Hematopoietic multipotent progenitor cell treated with erythropoietin and hydrocortisone succinate and interleukin-3 and kit ligand, for 4 days (in vitro differentiated cells): Measurements from ENCODE around the gene MXD3.
"Not testable (repeated sequence)": the region's sequence is repeated elsewhere in the genome, so short reads cannot be mapped to it uniquely, and the experiment has no call there.

ENCODE experiments used
- DNase-seq: peaks from one replicate; pipeline ENCODE4 v3.0.0-alpha.2; 2015

The MXD3 gene

GRCh38 chr5:177319913-177320588 lies 8.4 kb upstream of the MXD3 start:
- peak; percentile 37 for DNase-seq

GRCh38 chr5:177317959-177318377 lies 6.3 kb upstream of the MXD3 start:
- peak; percentile 91 for DNase-seq

- peak; percentile 61 for DNase-seq
Measured at GRCh38 chr5:177316005-177316404, 4.3 kb upstream of the MXD3 start.

- DNase-seq: no peak
Measured at GRCh38 chr5:177315411-177315810, 3.7 kb upstream of the MXD3 start.

- DNase-seq: no peak
Measured at GRCh38 chr5:177314376-177315342, 3.0 kb upstream of the MXD3 start.

GRCh38 chr5:177313561-177314259 lies 2.0 kb upstream of the MXD3 start:
- no peak for DNase-seq

- peak; percentile 72 for DNase-seq
Measured at GRCh38 chr5:177312649-177313181, 1.0 kb upstream of the MXD3 start.

- peak; percentile 34 for DNase-seq
Measured at GRCh38 chr5:177311392-177311722, 341 bp downstream of the MXD3 start.

GRCh38 chr5:177310757-177311391 lies 824 bp downstream of the MXD3 start:
- DNase-seq: peak; percentile 87

- no peak for DNase-seq
Measured at GRCh38 chr5:177310332-177310731, 1.4 kb downstream of the MXD3 start.

GRCh38 chr5:177309351-177310191 lies 2.1 kb downstream of the MXD3 start:
- DNase-seq: peak; percentile 84

GRCh38 chr5:177308740-177309139 lies 3.0 kb downstream of the MXD3 start:
- no peak for DNase-seq

- DNase-seq: no peak
Measured at GRCh38 chr5:177307544-177308363, 3.9 kb downstream of the MXD3 start.

GRCh38 chr5:177306674-177307543 lies 4.8 kb downstream of the MXD3 start:
- DNase-seq: peak; percentile 84

- not testable (repeated sequence) for DNase-seq
Measured at GRCh38 chr5:177306103-177306640, 5.5 kb downstream of the MXD3 start.

- DNase-seq: no peak
Measured at GRCh38 chr5:177304392-177305119, 7.1 kb downstream of the MXD3 start.

- peak; percentile 47 for DNase-seq
Measured at GRCh38 chr5:177303925-177304391, 7.7 kb downstream of the MXD3 start.

- peak; percentile 95 for DNase-seq
Measured at GRCh38 chr5:177303121-177303924, 8.4 kb downstream of the MXD3 start, which contains the start of the genes PRELID1 and RAB24. PRELID1 (plus strand) TSS chr5:177303799; CDS start chr5:177303986, 187 bp downstream. RAB24 (minus strand) TSS chr5:177303719; CDS start chr5:177303288, 431 bp downstream.
